ENCODE results near the gene FAM227B.
"Not testable (repeated sequence)": the region's sequence is repeated elsewhere in the genome, so short reads cannot be mapped to it uniquely, and the experiment has no call there.

FAM227B gene, protein sequence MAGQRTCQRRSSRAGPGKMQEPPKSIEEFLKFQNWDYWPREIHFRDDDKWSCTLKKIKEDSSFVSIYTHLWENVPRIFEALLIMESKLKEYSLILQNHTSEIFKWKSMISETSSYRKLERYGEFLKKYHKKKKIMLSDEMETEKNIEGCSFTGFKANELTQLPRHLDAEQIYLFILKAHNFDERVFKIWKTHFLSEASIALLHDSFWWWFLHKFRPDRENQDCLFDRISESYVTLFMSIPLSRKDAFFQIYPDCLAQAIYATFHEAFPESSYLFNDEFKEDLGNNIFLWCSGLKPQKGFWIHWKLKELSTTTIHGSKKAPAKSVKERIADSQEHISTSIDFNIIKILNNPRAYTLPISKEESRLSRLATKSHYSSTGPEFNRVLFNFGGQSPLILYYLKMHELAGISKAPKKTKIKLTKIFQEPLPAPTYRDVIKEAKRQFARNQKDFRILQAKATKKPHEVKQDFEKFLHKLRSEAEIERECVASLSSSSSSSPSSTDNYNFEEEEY

GRCh38 chr15:49620658-49621368, at the start of gene FAM227B, which contains the start of gene DTWD1:
FAM227B (minus strand) TSS chr15:49620818; CDS start chr15:49615171, 5,647 bp downstream.
DTWD1 (plus strand) TSS chr15:49621048; CDS start chr15:49625168, 4,120 bp downstream.
- DNase-seq (ENCODE audit: low spot score), result peak; percentile 98

- DNase-seq (ENCODE audit: low spot score), result no peak
Measured at GRCh38 chr15:49669288-49669687, 48.7 kb upstream of the FAM227B start.

DNA sequence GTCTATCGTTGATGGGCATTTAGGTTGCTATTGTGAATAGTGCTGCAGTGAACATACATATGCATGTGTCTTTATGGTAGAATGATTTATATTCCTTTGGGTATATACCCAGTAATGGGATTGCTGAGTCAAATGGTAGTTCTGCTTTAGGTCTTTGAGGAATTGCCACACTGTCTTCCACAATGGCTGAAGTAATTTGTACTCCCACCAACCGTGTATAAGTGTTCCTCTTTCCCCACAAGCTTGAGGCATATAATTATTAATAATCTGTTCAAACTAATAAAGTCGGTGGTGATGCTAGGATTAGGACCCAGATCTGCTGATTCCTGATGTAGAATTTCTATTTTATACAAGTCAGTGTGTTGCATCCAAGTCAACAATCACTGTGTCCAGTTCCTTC, 45.9 kb upstream of the FAM227B start:
- DNase-seq (ENCODE audit: low spot score), result not testable (repeated sequence)

DNA sequence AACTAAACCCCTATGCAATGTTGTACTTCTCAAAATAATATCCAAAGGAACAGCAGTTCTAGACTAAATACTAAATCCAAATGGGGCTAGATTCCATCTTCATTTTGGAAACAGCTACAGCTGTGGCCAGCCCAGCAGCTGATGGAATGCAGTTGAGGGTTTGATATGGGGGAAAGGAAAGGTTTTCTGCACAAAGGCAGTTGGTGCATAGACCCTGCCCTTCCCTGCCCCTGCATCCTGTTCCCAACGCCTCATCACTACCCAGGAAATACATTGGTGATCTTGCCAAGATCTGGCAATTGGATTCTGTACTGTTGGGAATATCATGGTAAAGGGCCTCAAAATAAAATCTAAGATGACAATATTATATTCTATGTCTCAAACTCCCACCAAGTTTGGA, 44.1 kb upstream of the FAM227B start:
- DNase-seq (ENCODE audit: low spot score), result no peak

DNA sequence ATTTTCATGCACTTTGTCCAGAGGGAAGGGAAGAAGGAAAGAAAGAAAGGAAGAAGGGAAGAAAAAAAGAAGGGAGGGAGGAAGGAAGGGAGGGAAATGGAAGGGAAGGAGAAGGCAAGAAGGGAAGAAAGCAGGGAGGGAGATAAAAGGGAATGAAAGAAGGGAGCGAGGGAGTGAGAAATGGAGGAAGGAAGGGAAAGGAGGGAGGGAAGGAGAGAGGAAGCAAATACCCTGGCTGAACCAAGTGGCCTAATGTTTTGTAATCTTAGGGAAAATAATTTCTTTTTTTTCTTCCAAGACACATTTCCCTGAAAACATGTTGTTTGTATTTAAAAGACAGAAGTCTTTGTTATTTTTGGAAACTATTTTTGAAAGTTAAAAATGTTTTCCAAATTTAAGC, 36.1 kb upstream of the FAM227B start:
- DNase-seq (ENCODE audit: low spot score), result no peak

- no peak for DNase-seq (ENCODE audit: low spot score)
Measured at GRCh38 chr15:49652922-49653321, 32.3 kb upstream of the FAM227B start.

- DNase-seq (ENCODE audit: low spot score), result no peak
Measured at GRCh38 chr15:49650676-49651075, 30.1 kb upstream of the FAM227B start.

DNA sequence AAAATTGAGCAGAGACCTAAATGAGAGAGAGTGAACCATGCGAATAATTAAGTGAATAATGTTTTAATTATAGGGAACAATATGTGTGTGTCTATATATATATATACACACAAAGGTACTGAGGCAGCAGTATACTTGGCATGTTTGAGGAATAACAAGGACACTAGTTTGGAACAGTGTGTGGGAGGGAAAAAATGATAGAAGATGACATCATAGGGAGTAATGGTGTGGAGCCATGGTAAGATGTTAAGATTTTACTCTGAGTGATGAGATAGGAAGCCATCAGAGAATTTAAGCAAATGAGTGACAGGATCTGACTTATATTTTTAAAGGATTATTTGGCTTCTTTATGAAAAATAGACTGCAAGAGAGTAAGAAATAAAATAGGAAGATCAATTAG, 29.4 kb upstream of the FAM227B start:
- no peak for DNase-seq (ENCODE audit: low spot score)

DNA sequence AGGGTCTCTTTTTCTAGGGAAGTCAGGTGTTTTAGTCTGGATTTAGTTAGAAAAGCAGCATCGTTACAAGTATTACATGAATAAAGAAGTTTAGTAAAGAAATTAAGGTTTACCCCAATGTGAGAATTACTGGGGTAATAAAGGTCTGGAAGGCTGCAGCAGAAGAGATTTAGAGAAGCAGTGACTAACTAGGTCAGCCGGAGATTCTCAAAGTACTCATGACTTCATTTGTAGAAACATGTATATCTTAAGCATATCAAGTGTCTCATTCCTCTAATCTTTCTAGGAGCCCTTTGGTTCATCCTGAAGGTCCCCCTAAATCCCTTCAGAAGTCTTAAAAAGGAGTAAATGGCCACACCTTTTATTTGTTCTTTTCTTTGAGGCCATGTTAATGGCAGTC, 26.3 kb upstream of the FAM227B start:
- DNase-seq (ENCODE audit: low spot score), result no peak

DNA sequence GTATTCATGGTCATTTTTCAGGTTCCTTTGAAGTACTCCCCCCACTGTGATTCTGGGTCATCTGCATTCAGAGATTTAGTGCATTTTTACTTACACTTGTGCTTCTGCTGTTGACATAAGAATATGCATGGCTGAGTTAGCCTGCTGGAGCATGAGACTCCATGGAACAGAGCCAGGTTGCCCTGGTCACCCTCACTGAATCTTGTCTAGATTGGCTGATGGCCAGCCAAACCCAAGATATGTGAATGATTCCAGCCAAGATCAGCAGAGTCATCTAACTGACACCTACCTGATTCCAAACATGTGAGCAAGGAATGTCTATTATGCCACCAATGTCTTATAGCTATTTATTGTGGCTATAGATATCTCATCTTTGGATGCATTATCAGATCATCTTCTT, 25.3 kb upstream of the FAM227B start:
- DNase-seq (ENCODE audit: low spot score), result peak; percentile 98

DNA sequence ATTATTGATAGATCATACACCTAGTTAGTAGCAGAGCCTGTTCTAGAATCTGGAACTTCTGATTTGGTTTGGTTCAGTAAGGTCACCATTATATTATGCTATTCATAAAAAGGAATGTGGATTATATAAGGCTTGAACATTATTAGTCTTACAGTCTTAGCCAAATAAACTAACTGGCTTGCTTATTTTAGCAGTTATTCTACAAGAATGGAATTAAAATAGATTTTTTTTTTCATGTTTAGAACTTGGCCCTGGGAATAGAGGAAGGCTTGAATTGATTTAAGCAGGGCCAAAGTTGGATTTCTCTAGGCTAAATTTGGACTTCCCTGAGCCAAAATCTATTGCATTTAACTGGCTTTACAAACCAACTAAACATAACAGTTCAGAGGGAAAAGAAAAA, 24.7 kb upstream of the FAM227B start:
- no peak for DNase-seq (ENCODE audit: low spot score)

DNA sequence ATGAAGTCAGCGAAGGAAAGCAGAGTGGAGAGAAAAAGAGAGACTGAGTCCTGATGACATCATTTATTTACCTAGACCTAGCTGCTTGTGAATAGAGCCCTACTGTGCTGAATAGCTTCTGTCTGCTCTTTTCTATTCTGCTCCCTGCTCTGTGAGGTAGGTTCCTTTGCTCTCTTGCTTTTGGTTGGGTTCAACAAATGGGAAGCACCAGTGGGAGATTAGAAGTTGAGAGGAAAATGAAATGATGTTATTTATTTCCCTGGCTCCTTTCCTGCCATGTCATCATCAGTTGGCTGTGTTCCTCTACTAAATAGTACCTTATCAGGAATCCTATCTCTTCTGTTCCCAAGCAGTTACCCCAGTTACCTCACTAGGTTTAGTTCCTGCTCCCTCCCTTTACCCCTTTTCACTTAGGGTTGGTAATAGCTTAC, 23.8 kb upstream of the FAM227B start:
- DNase-seq (ENCODE audit: low spot score), result no peak

DNA sequence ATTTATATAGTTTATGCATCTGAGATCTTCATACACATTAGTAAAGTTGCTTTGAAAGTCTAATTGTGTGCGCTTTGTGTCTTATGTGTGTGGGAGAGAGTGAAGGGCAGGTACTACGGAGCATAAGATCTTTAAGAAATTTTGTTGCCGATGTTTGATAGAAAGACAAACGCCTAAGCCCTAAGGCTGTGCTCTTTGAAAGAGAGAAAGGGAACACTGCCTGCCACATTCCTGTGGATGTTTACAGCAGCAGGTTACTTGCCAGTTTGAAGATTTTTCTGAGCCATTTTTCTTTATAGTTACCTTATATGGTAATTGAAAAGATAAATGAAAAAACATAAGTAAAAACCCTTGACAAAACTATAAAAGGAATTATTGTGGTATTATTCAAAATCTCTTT, 17.2 kb upstream of the FAM227B start:
- DNase-seq (ENCODE audit: low spot score), result no peak

- no peak for DNase-seq (ENCODE audit: low spot score)
Measured at GRCh38 chr15:49628379-49628778, 7.8 kb upstream of the FAM227B start.

DNA sequence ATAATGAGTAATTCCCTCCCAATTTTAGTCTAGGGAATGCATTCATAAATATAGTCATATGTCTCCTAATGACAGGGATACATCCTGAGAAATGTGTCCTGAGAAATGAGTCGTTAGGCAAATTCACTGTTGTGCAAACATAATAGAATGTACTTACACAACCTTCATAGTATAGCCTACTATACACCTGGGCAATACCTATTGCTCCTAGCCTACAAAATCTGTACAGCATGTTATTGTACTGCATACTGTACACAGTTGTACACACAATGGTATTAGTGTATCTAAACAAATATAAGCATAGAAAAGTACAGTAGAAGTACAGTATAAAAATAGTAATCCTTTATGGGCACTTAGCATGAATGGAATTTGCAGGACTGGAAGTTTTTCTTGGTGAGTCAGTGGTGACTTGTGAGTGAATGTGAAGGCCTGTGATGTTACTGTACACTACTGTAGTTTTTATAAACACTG, 6.8 kb upstream of the FAM227B start:
- peak; percentile 86 for DNase-seq (ENCODE audit: low spot score)

DNA sequence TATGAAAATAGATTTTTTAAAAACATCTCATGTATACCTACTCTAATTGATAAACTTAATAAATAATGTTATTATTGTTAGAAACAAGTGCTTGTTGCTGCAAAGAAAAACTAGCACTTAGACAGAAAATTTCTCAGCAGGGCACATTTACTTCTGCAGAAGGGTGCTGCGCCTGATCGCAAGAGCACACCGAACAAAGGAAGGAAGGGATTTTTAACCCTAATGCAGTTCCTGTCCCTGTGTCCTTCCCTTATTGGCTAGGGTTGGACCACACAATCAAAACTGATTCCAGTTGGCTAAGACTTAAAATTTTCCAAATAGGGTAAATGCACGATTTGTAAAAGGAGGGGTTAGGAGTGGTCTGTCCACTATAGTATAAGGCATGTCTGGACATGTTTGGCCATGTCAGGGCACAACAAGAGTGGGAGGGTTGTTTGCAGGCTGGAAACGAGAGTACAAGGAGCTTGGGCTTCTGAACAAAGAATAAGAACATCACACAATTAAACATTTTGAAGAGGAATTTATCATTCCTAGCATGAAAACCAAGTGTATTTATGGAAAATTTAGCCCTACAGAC, 4.9 kb upstream of the FAM227B start:
- no peak for DNase-seq (ENCODE audit: low spot score)

DNA sequence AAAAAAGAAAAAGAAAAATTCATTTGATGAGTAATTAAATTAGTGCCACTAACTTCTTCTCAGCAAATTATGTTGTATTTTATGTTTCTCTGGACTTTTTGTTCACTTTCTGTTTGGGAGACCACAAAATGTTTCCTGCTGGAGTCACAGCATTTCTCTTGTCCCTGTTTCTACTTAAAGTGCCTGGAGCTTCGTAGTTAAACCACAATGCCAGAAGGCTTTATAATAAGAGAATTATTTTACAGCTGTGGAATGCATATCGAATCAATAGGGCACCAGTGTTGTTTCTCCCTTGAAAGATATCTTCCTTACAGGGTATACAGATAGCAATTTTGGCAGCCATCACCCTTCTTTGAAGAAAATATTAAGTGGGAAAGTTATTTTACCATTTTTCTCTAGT, 3.4 kb upstream of the FAM227B start:
- DNase-seq (ENCODE audit: low spot score), result no peak

DNA sequence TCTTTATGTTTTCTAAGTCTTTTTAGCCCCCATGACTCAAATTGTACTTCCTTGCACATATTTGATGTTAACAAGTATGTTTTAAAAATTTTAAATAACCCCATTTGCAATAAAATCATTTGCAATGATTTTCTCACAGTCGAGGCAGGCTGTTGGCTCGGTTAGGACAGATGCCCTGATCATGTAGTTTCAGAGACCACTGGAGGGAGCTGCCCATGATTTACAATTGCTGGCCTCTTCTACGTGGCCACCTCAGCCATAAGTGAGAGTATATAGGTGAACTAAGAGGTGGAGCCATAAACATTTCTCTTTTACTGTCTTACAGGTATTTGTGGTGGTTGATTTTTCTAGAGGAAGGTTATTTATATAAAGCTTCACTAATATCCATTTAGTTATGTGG, 1.9 kb upstream of the FAM227B start:
- no peak for DNase-seq (ENCODE audit: low spot score)

- peak; percentile 8 for DNase-seq (ENCODE audit: low spot score)
Measured at GRCh38 chr15:49621887-49622286, 1.3 kb upstream of the FAM227B start.

GRCh38 chr15:49621401-49621811, 788 bp upstream of the FAM227B start:
- no peak for DNase-seq (ENCODE audit: low spot score)

DNA sequence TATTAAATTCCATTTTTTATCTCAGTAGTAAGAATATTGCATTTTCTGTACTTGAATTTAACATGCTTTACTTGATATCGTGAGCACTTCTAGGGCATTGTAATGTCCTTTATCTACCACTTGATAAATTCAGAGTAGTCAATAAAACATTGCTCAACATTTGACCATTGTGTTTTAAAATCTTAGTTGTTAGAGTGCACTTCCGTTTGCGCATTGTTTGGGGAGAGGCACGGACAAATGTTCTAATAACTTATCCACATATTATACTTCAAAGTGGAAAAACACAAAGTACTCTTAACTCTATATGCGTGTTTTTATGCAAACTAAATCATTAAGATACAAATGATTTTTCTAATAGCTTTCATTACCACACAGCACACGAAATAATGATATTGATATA, 419 bp downstream of the FAM227B start:
- DNase-seq (ENCODE audit: low spot score), result peak; percentile 37

DNA sequence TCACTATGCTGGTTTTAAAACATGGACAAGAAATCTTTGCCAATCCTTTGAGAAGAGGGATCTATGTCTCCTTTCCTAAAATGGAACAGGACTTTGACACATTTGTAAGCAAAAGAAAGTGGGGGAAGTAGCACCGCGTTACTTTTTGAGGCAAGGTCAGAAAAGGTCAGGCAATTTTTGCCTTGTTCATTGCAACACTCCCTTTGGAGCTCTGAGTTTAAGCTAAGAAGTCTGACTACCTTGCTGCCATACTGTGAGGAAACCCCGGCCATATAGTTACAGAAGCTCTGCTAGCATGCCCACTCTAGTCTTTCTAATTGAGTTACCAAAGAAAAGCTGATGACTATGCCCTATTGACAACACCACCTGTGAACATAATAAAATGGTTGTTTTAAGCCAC, 1.4 kb downstream of the FAM227B start:
- no peak for DNase-seq (ENCODE audit: low spot score)

- not testable (repeated sequence) for DNase-seq (ENCODE audit: low spot score)
Measured at GRCh38 chr15:49612240-49612639, 8.4 kb downstream of the FAM227B start.

Measured in kidney tubule cell (primary cell).